HG02678 (cell line): ENCODE measurements around the gene VAMP2.
A peak's percentile ranks its signal among the peaks of the same experiment; 100 is the strongest.

Experiments
- ATAC-seq: cut with Tn5 transposase; IDR thresholded peaks from one replicate; pipeline ENCODE4 v1.9.1; 2021; ENCODE audit warnings: mild to moderate bottlenecking, moderate library complexity; ENCODE audit not compliant: unreplicated experiment

Gene VAMP2

GRCh38 chr17:8124350-8125153 lies 38.2 kb downstream of the VAMP2 start:
- no peak for ATAC-seq

GRCh38 chr17:8123695-8124349 lies 38.9 kb downstream of the VAMP2 start, which contains the start of gene HES7:
Gene HES7 (minus strand): TSS chr17:8124106. CDS start chr17:8124084, 22 bp downstream.
- ATAC-seq = no peak

GRCh38 chr17:8122924-8123694 lies 39.6 kb downstream of the VAMP2 start:
- ATAC-seq = no peak

GRCh38 chr17:8122422-8122923 lies 40.3 kb downstream of the VAMP2 start:
- no peak for ATAC-seq

DNA sequence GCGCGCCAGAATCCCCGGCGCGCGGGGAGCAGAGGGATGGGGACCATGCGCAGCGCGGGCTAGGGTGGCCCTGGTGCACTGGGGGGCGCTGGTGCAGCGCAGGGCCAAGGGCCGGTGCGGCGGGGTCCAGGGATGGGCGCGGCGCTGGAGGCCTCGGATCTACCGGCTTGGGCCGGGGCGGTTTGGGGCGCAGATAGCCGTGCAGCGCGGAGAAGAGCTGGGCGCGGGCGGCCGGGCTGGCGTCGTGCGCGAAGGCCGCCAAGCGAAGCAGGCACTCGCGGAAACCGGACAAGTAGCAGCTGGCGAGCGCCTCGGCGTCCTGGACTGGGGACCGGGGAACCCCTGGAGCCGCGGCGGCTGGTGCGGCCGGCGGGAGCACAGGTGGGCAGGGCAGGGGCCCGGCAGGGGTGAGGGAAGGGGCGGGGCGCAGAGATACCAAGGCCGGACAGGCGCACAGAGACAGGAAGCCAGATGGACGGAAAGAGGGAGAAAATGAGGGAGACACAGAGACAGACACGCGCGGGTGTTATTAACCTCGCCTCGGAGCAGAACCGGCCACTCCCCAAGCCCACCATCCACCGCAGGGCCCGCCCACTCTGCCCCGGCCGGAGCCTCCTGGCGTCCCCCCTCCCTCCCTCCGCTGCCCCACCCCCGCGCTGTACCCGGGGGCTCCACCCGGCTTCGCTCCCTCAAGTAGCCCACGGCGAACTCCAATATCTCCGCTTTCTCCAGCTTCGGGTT lies 40.9 kb downstream of the VAMP2 start:
- ATAC-seq = peak; percentile 27

DNA sequence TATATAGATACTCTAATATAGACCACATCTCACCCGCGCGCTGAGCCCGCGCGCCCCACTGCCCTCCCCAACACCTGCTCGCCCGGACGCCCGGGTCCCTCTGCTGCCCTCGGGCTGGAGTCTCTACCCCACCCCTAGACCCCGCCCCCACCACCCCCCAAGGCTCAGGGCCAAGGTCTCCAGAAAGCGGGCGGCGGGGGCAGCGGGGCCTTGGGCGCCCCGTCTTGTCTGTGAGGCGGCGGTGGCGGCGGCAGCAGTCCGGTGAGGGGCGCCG lies 41.4 kb downstream of the VAMP2 start:
- ATAC-seq = no peak

DNA sequence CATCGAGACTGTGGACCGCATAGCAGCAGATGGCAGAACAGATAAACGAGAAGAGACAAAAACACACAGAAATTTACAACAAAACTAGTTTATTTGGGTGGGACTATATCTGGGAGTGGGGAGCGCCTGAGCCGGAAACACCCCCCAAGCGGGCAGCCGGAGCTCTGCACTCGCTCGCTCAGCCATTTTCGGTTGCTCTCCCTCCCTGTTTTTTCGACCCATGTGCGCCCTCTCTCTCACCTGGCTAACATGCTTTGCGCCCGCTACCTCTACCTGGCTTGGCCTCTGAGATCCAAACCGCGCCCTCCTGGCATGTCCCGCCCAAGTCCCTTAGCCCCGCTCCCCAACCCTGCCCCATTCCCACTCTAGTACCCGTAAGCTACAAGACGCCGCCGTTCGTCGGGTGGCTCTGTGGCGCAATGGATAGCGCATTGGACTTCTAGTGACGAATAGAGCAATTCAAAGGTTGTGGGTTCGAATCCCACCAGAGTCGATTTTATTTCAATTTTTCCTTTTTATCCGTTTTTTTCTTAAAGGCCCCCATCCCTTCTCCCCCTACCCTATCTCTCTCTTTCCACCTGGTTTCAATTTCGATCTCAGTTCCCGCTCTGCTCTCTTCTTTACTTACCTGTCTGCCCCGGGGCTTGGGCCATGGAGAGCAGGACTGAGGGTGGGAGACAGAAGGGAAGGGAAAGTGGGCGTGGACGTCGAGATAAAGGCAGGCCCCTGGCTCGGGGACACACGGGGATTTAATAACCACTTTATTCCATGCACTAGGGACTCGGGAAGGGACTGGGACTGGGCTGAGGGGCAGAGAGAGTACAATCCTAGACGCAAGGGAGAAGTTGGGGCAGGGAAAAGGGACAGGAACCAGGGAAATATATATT lies 42.0 kb downstream of the VAMP2 start:
- no peak for ATAC-seq

DNA sequence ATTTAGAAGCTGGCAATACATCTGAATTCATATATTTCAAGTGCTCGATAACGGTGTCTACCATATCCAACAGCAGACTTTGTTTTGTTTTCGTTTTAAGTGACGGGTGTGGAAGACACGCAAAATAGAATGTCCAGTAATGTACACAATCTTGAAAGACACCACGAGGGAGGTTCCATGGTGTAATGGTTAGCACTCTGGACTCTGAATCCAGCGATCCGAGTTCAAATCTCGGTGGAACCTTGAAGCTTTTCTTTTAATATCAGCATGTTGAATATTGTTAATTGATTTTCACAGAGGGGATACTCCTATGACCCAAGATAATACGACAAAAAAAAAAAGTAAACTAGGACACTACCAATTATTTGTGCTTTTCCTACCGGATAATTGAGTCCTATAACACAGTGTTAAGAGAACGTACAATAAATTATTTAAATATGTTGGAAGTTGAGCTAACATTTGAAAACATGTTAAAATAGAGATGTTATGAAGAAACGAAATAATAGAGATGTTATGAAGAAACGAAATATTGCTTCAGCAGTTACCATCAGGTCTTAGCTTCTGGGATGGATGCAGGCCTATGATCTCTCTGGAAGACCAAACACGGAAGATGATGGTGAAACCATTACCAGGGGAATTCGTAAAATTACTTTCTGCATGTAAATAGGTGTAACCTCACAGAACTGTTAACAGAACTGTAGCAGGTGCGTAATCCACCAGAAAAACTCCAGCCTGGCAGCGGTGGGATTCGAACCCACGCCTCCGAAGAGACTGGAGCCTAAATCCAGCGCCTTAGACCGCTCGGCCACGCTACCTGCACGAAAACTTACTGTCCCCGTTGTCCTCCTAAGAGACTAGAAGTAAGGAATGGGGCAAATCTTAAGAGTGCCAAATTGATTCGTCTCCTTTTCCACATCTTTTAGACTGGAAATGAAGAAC lies 42.9 kb downstream of the VAMP2 start:
- peak; percentile 32 for ATAC-seq

DNA sequence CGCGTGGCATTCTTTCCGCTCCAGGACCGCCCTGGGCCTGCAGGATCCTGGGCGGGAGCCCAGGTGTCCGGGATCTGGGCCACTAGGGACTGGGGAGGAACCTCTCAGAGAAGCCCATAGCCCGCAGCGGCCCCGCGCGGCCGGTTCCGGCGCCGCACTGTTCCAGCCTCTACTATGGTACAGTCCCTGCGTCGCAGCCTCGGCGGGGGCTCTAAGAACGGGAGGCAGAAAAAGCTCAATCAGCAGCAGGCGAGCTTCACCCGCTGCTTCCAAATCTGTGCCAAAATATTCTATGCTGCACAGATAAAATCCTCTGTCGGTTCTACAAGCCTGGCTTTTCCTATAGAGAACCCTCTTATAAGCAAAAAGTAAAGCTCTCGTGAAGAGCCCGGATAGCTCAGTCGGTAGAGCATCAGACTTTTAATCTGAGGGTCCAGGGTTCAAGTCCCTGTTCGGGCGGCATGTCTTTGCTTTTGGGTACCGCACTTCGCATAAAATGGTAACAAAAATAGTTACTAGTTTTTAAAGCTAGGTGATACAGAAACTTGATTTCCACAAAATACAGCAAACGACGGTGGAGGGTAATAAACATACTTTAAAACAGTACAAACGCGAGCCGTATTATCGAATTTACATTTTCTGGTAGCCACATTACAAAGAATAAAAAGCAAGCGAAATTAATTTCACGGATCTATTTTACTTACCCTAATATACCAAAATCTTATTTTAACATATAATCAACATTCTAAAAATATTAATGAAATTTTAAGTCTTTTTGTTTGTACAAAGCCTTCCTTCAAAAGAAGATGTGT lies 43.8 kb downstream of the VAMP2 start:
- peak; percentile 48 for ATAC-seq

- no peak for ATAC-seq
These were observed 44.6 kb downstream of the VAMP2 start, which contains the start of gene ALOXE3 for GRCh38 chr17:8117980-8118768. Gene ALOXE3 (minus strand): TSS chr17:8118514. CDS start chr17:8117990, 524 bp downstream.

DNA sequence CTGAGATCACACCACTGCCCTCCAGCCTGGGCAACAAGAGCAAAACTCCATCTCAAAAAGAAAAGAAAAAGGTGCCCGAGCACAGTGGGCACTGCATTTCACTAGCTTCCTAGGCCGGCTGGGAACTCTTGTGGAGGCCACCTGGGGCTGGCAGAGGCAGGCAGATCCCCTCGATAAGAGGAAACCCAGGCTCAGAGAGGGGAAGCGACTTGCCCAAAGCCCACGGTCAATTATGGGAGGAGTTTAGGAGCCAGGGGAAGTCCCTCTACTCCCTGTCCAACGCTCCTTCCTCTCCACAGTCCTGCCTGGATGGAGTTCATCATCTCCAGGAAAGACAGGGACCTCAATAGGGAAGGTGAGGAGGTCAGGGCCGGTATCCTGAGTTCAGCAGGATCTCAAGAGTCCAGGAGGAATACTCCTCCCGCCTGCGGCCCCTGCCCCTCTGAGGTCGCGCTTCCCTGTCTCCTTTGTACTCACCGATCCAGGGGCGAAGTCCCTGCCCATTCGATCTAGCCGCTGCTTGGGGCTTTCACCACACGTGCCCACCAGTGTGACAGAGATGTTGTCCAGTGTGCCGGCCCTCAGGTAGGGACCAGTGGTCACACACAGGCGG lies 45.3 kb downstream of the VAMP2 start:
- ATAC-seq = no peak

DNA sequence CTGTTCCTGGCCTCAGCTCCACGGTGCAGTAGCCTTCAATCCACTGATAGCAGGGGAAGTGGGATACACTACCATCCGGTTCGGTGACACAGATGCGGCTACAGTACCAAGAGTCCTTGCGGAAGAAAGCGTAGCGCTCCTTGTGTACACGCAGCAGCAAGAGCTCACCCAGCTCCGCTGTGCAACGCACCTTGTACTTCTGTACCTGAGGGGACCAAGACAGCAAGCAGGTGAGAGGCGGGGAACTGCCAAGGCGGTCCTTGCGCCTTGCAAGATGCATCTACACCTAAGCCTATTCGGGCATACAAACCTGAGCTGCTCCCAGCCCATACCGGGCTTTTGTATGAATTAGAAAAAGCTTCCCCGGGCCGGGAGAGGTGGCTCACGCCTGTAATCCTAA lies 46.0 kb downstream of the VAMP2 start:
- no peak for ATAC-seq

DNA sequence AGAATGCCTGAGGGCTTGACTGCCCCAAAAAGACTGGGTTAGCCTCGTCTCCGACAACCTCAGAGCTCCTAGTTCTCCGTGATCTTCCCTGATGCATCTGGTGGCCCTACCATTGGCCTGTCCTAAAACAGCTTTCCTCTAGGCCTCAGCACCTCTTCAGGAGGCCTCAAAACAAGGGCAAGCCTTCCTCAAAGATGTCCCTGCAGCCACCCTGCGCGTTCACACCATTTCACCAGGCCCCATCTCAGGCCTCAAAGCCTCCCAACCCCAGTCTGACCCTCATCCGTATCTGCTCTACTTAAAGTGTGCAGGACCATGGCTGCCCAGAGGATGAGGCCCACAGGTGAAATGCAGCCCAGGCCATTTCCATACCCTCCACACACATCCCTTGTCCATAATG lies 51.8 kb downstream of the VAMP2 start:
- ATAC-seq = no peak

- no peak for ATAC-seq
These were observed 52.3 kb downstream of the VAMP2 start for GRCh38 chr17:8110456-8110804.

DNA sequence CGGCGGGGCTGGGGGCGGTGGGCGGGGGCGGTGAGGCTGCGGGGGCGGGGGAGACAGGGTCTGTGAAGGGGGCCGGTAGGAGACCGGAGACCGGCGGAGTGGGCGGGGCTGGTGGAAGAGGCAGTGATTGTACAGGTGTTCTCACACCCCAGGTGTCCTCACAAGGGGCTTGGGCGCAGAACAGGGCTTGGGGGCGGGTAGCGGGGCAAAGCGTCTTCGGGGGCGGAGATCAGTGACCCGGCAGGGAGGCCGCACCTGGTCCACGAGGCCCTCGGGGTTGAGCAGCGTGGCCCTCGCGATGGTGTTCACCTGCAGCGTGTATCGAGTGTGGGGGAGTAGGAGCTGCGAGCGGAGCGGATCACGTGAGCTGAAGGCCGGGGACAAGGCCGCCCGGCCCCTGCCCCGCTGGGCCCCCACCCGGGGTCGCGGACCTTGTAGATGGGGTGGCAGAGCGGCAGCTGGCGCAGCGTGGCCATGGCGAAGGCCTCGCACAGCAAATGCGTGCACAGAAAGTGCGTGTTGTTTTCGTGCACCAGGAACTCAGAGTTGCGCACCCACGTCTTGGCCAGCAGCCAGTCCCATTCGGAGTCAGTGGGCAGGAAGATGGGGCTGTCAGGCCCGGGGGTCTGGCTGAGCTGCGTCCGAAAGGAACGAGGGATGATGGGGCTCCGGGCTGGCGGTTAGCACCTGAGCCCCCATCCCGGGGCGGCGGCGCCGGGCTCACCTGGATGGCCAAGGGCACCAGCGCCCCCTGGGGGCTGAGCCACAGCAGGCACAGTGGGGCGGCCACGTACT lies 52.9 kb downstream of the VAMP2 start:
- ATAC-seq = no peak
